Esophagus squamous epithelium (tissue), 5 donors: ENCODE results near the gene LDLRAD4. TPM values are rescaled to one million over a fixed set of nuclear protein-coding genes. Genes with fewer than 3 reads are reported as not detected.

ENCODE experiments used
- DNase-seq: peaks from one replicate; lab custom pipeline; 2025; lab: John Stamatoyannopoulos, UW
- H3K27ac ChIP-seq, 4 donors: fragments of 200-600 bp; sonication (generic); one replicate each; pipeline ENCODE4 v1.5.1; 2016 to 2019; ENCODE audit warnings: mild to moderate bottlenecking in 1 of 4
- H3K27me3 ChIP-seq, 4 donors: fragments of 200-600 bp; sonication (generic); 1 replicate in 3 of 4; 2 replicates in 1 of 4; pipeline versions ENCODE4 v1.5.1 to v1.6.0; 2017 to 2021; ENCODE audit warnings: antibody characterized with exemption in 1 of 4
- H3K36me3 ChIP-seq, 3 donors: fragments of 200-600 bp; sonication (generic); one replicate each; pipeline ENCODE4 v1.5.1; 2016 to 2019
- H3K4me1 ChIP-seq, 3 donors: fragments of 200-600 bp; sonication (generic); one replicate each; pipeline ENCODE4 v1.5.1; 2017 to 2019
- H3K4me3 ChIP-seq, 4 donors: fragments of 200-600 bp; sonication (generic); 1 replicate in 3 of 4; 2 replicates in 1 of 4; pipeline ENCODE4 v1.5.1; 2016 to 2019; ENCODE audit warnings: mild to moderate bottlenecking in 2 of 4, moderate library complexity in 1 of 4
- H3K9me3 ChIP-seq, 3 donors: fragments of 200-600 bp; sonication (generic); one replicate each; pipeline ENCODE4 v1.5.1; 2016 to 2019
- POLR2A ChIP-seq, 4 donors: fragments of 450-650 bp; IDR thresholded peaks; one replicate each; pipeline ENCODE4 v1.6.1; 2017; ENCODE audit warnings: antibody characterized with exemption in 4 of 4, mild to moderate bottlenecking in 4 of 4, moderate library complexity in 3 of 4
- WGBS, 2 donors: methylation state at CpG; one replicate each; pipeline ENCODE4 v1.1.5; 2018; 5-methylcytosine and 5-hydroxymethylcytosine counted together
- intact Hi-C: fragments of 100-400 bp; cut with DNase I; formaldehyde crosslinking; loops from one replicate; pipeline ENCODE4 v1.15.0; 2022
- total RNA-seq, 4 donors: library from RNA; depleted of rRNA; stranded (reverse); fragments of >200 nt; gene quantifications; one replicate each; pipeline ENCODE4 v1.1.0, GENCODE V29; 2016
- TF ChIP-seq, protein P1 (sequence below), 6 experiments: fragments of 450-650 bp in 4 of 6; fragments of 200-600 bp in 2 of 6; sonication (generic) in 2 of 6; IDR thresholded peaks; one replicate each; pipeline ENCODE4 v1.5.1; 2016 to 2019; ENCODE audit warnings: antibody characterized with exemption in 6 of 6, mild to moderate bottlenecking in 4 of 6, moderate library complexity in 4 of 6
- donor health status: DM: yes; HTN: yes; CAD: no.

Gene LDLRAD4
- total RNA-seq, 4 donors from 2014 or later = 0.91 to 17.9 (median 6.8) TPM

DNA sequence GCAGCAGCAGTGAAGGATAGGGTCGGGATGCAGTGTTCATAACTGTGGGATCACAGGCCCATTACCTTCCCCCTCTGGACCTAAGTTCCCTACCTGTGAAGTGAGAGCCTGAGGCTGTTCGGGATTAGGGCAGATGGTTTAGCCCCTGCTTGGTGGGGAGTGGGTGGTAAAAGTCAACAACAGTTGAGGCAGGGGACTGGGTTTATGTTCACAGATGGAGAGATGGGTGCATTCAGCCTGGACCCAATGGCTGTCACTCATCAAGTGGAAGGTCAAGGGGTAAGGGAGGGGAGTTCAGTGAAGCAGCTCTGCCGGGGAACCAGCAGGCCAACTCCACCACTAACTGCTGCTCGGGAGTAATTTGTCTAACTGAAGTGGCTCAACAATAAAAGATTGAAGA is 327.4 kb downstream of the LDLRAD4 start:
- Histone ChIP-seq H3K36me3 (no peaks in the 10 kb centered on the region), H3K9me3 (no peaks in the 10 kb centered on the region), H3K27ac (no peak overlapping the region), H3K4me1 (peaks cover 0 to 36% (median 8%) of the 10 kb centered on the region in 3 donors), H3K4me3 (no peak overlapping the region), H3K27me3 (no peaks in the 10 kb centered on the region)
- DNase-seq = no peak
- intact Hi-C loops = no loop called here
- no peak for TF ChIP-seq POLR2A (IDR thresholded peaks at IDR 0.05)
- TF ChIP-seq, protein P1, sequence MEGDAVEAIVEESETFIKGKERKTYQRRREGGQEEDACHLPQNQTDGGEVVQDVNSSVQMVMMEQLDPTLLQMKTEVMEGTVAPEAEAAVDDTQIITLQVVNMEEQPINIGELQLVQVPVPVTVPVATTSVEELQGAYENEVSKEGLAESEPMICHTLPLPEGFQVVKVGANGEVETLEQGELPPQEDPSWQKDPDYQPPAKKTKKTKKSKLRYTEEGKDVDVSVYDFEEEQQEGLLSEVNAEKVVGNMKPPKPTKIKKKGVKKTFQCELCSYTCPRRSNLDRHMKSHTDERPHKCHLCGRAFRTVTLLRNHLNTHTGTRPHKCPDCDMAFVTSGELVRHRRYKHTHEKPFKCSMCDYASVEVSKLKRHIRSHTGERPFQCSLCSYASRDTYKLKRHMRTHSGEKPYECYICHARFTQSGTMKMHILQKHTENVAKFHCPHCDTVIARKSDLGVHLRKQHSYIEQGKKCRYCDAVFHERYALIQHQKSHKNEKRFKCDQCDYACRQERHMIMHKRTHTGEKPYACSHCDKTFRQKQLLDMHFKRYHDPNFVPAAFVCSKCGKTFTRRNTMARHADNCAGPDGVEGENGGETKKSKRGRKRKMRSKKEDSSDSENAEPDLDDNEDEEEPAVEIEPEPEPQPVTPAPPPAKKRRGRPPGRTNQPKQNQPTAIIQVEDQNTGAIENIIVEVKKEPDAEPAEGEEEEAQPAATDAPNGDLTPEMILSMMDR (IDR thresholded peaks at IDR 0.05) = no peak
- WGBS, 2 donors = 78 to 91% methylated on average over 4 of the region's 4 CpGs

- Histone ChIP-seq H3K36me3 (no peaks in the 10 kb centered on the region), H3K27ac (no peak overlapping the region), H3K4me3 (no peak overlapping the region), H3K9me3 (no peaks in the 10 kb centered on the region), H3K4me1 (peaks cover 0 to 38% (median 8%) of the 10 kb centered on the region in 3 donors), H3K27me3 (no peaks in the 10 kb centered on the region)
- 92 to 93% methylated on average over 5 to 8 of the region's 8 CpGs for WGBS, 2 donors
- intact Hi-C loops = no loop called here
- TF ChIP-seq, protein P1 (IDR thresholded peaks at IDR 0.05) = no peak
- DNase-seq = no peak
Observed at GRCh38 chr18:13546638-13547037, 328.1 kb downstream of the LDLRAD4 start.

- H3K9me3 ChIP-seq = no peaks in the 10 kb centered on the region
Observed at GRCh38 chr18:13547347-13547746, 328.8 kb downstream of the LDLRAD4 start.

DNA sequence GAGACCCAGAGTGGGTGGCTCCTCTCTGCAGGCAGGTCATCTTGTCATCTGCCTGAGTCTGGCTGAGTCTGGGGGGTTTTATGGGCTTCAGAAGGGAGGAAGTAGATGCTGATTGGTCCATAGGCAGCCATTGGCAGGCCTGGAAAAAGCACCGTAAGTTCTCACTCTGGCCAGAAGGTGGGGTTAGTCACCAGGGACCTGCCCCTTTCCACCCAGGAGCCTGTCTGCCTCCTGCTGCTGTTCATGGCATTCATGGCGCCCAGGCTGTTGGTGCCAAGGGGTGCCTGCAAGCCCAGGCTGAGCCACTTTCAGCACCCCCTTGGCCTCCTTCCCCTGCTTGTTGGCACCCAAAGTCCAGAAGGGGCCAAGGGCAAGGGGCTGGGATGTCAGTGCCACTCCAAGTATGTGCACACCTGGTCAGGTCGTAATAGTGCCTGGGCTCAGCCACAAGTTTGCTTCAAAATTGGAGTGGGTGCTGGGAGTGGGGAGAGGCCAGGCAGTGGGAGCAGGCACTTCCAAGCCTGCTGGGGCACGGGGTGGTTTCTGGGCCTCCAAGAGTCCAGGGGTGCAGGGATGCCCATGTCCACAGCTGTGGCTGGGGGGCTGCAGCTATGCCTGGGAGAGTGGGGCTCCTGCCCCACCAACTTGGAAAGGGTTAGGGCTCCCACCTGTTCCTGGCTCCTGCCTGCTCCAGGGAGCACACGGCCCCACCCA is 329.7 kb downstream of the LDLRAD4 start:
- no peak for DNase-seq
- peaks cover 0 to 28% (median 8%) of the 10 kb centered on the region in 3 donors for H3K4me1 ChIP-seq
- H3K9me3 ChIP-seq = no peaks in the 10 kb centered on the region
- no peak overlapping the region for H3K4me3 ChIP-seq
- WGBS, 2 donors = 100% methylated on average over 1 of the region's 5 CpGs; no CpG with 5 or more reads in 1 of the 2 donors
- TF ChIP-seq, protein P1 (IDR thresholded peaks at IDR 0.05) = no peak
- TF ChIP-seq POLR2A (IDR thresholded peaks at IDR 0.05) = no peak
- no peaks in the 10 kb centered on the region for H3K36me3 ChIP-seq
- H3K27me3 ChIP-seq = no peaks in the 10 kb centered on the region
- intact Hi-C loops = no loop called here
- peak overlapping the region in 2 of 4 donors; percentile 45 to 57 for H3K27ac ChIP-seq

More at GRCh38 chr18:13547347-13547746, 328.8 kb downstream of the LDLRAD4 start:
- H3K27me3 ChIP-seq = no peaks in the 10 kb centered on the region
- TF ChIP-seq POLR2A (IDR thresholded peaks at IDR 0.05) = no peak
- TF ChIP-seq, protein P1 (IDR thresholded peaks at IDR 0.05) = no peak
- intact Hi-C loops = no loop called here
- no peaks in the 10 kb centered on the region for H3K36me3 ChIP-seq
- no peak overlapping the region for H3K4me3 ChIP-seq
- DNase-seq = no peak
- WGBS, 2 donors = 88% methylated on average over 4 of the region's 10 CpGs; no CpG with 5 or more reads in 1 of the 2 donors
- peaks cover 0 to 36% (median 8%) of the 10 kb centered on the region in 3 donors for H3K4me1 ChIP-seq
- H3K27ac ChIP-seq = peak overlapping the region in 1 of 4 donors; percentile 7
